Progenitor cell of endocrine pancreas (in vitro differentiated cells): Measurements from ENCODE around the gene UBE2G2. TPM values are rescaled to one million over a fixed set of nuclear protein-coding genes. Genes with fewer than 3 reads are reported as not detected.

ENCODE experiments used
- DNase-seq: peaks from one replicate; pipeline ENCODE4 v3.0.0; 2021; ENCODE audit warnings: low spot score; ENCODE audit not compliant: unreplicated experiment
- H3K27ac Mint-ChIP-seq: 2 replicates; pipeline ENCODE4 v1.8.0; 2021; ENCODE audit warnings: mild to moderate bottlenecking, moderate library complexity, mixed read lengths
- H3K27me3 Mint-ChIP-seq: 2 replicates; pipeline ENCODE4 v1.8.0; 2021; ENCODE audit warnings: mixed read lengths
- H3K36me3 Mint-ChIP-seq: 2 replicates; pipeline ENCODE4 v1.8.0; 2022; ENCODE audit warnings: mixed read lengths; ENCODE audit not compliant: insufficient read depth
- H3K4me1 Mint-ChIP-seq: 2 replicates; pipeline ENCODE4 v1.8.0; 2021; ENCODE audit warnings: low read depth, mixed read lengths
- H3K4me3 Mint-ChIP-seq: 2 replicates; pipeline ENCODE4 v1.8.0; 2021; ENCODE audit warnings: low read depth, mild to moderate bottlenecking, moderate library complexity, mixed read lengths
- H3K9me3 Mint-ChIP-seq: 2 replicates; pipeline ENCODE4 v1.8.0; 2021; ENCODE audit warnings: low read depth, mixed read lengths
- total RNA-seq: library from RNA; stranded (reverse); gene quantifications from 2 replicates; pipeline ENCODE4 v1.2.1, GENCODE V29; 2021
- TF ChIP-seq, protein P1 (sequence below): fragments of 200-600 bp; sonication (generic); IDR thresholded peaks from one replicate; pipeline ENCODE4 v1.5.0; 2021; ENCODE audit warnings: antibody characterized with exemption, mild to moderate bottlenecking; ENCODE audit not compliant: unreplicated experiment

The UBE2G2 gene
- total RNA-seq, 1 donor from 2014 or later = 78.7 TPM

DNA sequence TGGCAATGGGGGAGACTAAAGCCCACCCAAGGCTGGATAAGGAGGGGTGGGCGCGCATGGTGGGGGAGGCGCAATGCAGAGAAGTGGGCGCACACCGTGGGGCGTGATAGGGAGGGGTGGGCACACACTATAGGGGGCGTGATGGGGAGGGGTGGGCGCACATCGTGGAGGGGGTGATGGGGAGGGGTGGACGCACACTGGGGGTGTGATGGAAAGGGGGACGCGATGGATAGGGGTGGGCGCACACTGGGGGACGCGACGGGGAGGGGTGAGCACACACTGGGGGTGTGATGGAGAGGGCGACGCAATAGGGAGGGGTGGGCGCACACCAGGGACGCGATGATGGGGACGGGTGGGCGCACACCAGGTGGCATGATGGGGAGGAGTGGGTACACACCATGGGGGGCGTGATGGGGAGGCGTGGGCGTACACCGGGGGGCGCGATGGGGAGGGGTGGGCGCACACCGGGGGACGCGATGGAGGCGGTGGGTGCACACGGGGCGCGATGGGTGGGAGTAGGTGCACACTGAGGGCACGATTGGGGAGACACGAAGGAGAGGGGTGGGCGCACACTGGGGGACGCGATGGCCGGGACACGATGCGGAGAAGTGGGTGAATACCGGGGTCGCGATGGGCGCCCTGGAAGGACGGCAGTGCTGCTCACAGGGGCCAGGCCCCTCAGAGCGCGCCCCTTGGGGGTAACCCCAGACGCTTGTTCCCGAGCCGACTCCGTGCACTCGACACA is 15.3 kb upstream of the UBE2G2 start:
- H3K27ac Mint-ChIP-seq = peak overlapping the region; percentile 88

GRCh38 chr21:44815852-44816628 is 14.4 kb upstream of the UBE2G2 start:
- peak overlapping the region; percentile 75 for H3K4me3 Mint-ChIP-seq
- DNase-seq = no peak
- TF ChIP-seq, protein P1, sequence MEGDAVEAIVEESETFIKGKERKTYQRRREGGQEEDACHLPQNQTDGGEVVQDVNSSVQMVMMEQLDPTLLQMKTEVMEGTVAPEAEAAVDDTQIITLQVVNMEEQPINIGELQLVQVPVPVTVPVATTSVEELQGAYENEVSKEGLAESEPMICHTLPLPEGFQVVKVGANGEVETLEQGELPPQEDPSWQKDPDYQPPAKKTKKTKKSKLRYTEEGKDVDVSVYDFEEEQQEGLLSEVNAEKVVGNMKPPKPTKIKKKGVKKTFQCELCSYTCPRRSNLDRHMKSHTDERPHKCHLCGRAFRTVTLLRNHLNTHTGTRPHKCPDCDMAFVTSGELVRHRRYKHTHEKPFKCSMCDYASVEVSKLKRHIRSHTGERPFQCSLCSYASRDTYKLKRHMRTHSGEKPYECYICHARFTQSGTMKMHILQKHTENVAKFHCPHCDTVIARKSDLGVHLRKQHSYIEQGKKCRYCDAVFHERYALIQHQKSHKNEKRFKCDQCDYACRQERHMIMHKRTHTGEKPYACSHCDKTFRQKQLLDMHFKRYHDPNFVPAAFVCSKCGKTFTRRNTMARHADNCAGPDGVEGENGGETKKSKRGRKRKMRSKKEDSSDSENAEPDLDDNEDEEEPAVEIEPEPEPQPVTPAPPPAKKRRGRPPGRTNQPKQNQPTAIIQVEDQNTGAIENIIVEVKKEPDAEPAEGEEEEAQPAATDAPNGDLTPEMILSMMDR = no peak
- H3K4me1 Mint-ChIP-seq = peaks cover 3% of the 10 kb centered on the region
- peak overlapping the region; percentile 88 for H3K27ac Mint-ChIP-seq
- no peaks in the 10 kb centered on the region for H3K27me3 Mint-ChIP-seq
- peaks cover 2% of the 10 kb centered on the region for H3K36me3 Mint-ChIP-seq
- peaks cover 4% of the 10 kb centered on the region for H3K9me3 Mint-ChIP-seq

More for the DNA sequence above, 15.3 kb upstream of the UBE2G2 start:
- no peaks in the 10 kb centered on the region for H3K27me3 Mint-ChIP-seq
- peaks cover 4% of the 10 kb centered on the region for H3K9me3 Mint-ChIP-seq
- DNase-seq = no peak
- peaks cover 3% of the 10 kb centered on the region for H3K4me1 Mint-ChIP-seq
- H3K4me3 Mint-ChIP-seq = peak overlapping the region; percentile 75
- TF ChIP-seq, protein P1 = no peak
- no peaks in the 10 kb centered on the region for H3K36me3 Mint-ChIP-seq

DNA sequence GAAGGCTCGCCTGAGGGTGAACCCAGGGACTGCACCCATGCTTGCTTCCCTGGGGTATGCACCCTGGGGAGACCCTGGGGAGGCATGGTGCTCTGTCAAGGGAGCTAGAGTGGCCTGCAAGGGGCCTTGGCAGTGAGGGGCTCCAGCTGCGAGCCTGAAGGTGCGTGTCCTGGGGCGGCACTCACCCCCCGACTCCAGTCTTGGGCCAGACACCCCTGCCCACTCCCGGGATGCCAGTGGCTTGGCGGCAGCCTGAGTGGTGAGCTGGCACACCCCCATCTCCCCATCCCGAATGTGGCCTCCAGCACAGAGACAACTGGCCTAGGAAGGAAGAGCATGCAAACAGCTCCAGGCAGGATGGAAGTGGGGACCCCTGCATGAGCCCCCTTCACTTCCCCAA is 13.6 kb upstream of the UBE2G2 start:
- Mint-ChIP-seq H3K4me3 (no peak overlapping the region), H3K27ac (no peak overlapping the region)
- no peak for DNase-seq

GRCh38 chr21:44814498-44815023 is 12.9 kb upstream of the UBE2G2 start:
- Mint-ChIP-seq H3K9me3 (no peaks in the 10 kb centered on the region), H3K4me1 (peaks cover 3% of the 10 kb centered on the region), H3K4me3 (no peak overlapping the region), H3K27ac (no peak overlapping the region), H3K36me3 (peaks cover 2% of the 10 kb centered on the region), H3K27me3 (no peaks in the 10 kb centered on the region)
- TF ChIP-seq, protein P1 = no peak
- no peak for DNase-seq

More for the DNA sequence above, 13.6 kb upstream of the UBE2G2 start:
- TF ChIP-seq, protein P1 = no peak
- H3K4me1 Mint-ChIP-seq = peaks cover 3% of the 10 kb centered on the region
- H3K9me3 Mint-ChIP-seq = peaks cover 4% of the 10 kb centered on the region
- H3K36me3 Mint-ChIP-seq = peaks cover 2% of the 10 kb centered on the region
- H3K27me3 Mint-ChIP-seq = no peaks in the 10 kb centered on the region

- Mint-ChIP-seq H3K36me3 (peaks cover 4% of the 10 kb centered on the region), H3K27ac (no peak overlapping the region), H3K4me3 (no peak overlapping the region), H3K9me3 (no peaks in the 10 kb centered on the region), H3K27me3 (no peaks in the 10 kb centered on the region), H3K4me1 (peaks cover 3% of the 10 kb centered on the region)
- DNase-seq = no peak
- TF ChIP-seq, protein P1 = no peak
These were observed 12.1 kb upstream of the UBE2G2 start for GRCh38 chr21:44813727-44814126.
